SK-N-SH (cell line): ENCODE data around the gene UBE2E2. TPM values are rescaled to one million over a fixed set of nuclear protein-coding genes. Genes with fewer than 3 reads are reported as not detected.

ENCODE experiments used
- CTCF ChIA-PET: fragments of 300-600, 350-600 bp; formaldehyde crosslinking; extraction: SDS; loops from one replicate; lab custom pipeline; 2021; lab: Yijun Ruan, JAX
- POLR2A ChIA-PET: fragments of 350-600 bp; sonication (Branson Sonifier 250); formaldehyde crosslinking; extraction: SDS; loops from one replicate; lab custom pipeline; 2020; ENCODE audit warnings: antibody characterized with exemption, inconsistent platforms; lab: Yijun Ruan, JAX
- DNase-seq: peaks from one replicate; pipeline ENCODE4 v3.0.0; 2012
- H2AFZ ChIP-seq: fragments of 200-600 bp; sonication (generic); 2 replicates; pipeline ENCODE4 v1.8.1; 2016; ENCODE audit warnings: antibody characterized with exemption, mild to moderate bottlenecking, low read depth
- H3F3A ChIP-seq: fragments of 200-600 bp; sonication (generic); replicated peaks from 2 replicates; pipeline ENCODE3; 2016; ENCODE audit warnings: antibody characterized with exemption, mild to moderate bottlenecking; ENCODE audit not compliant: insufficient read depth
- H3K27ac ChIP-seq, 2 experiments: fragments of 200-500 bp in 1 of 2; fragments of 200-600 bp in 1 of 2; sonication (Bioruptor generic) in 1 of 2; sonication (generic), shearing (Covaris generic) in 1 of 2; 2 replicates each; pipeline versions ENCODE4 v1.5.1 to v1.6.1; 2014 to 2016; ENCODE audit warnings: low read depth in 2 of 2, inconsistent platforms in 1 of 2, low read length in 1 of 2, mild to moderate bottlenecking in 1 of 2, mixed read lengths in 1 of 2
- H3K27me3 ChIP-seq: fragments of 200-600 bp; sonication (generic), shearing (Covaris generic); 2 replicates; pipeline ENCODE4 v1.6.1; 2016; ENCODE audit warnings: mixed run types; ENCODE audit not compliant: insufficient read depth
- H3K36me3 ChIP-seq, 2 experiments: fragments of 200-500 bp in 1 of 2; fragments of 200-600 bp in 1 of 2; sonication (Bioruptor generic) in 1 of 2; sonication (generic) in 1 of 2; replicated peaks in 1 of 2; 2 replicates each; pipeline versions ENCODE3 to v1.5.1; 2014 to 2016; ENCODE audit warnings: low read length in 1 of 2, mild to moderate bottlenecking in 1 of 2; ENCODE audit not compliant: insufficient read depth in 2 of 2, control insufficient read depth in 1 of 2
- H3K4me1 ChIP-seq, 2 experiments: fragments of 200-500 bp in 1 of 2; fragments of 200-600 bp in 1 of 2; sonication (Bioruptor generic) in 1 of 2; sonication (generic), shearing (Covaris generic) in 1 of 2; 2 replicates each; pipeline versions ENCODE4 v1.5.1 to v1.6.1; 2014 to 2016; ENCODE audit warnings: low read depth in 1 of 2, low read length in 1 of 2, mixed run types in 1 of 2; ENCODE audit not compliant: insufficient read depth in 2 of 2, control insufficient read depth in 1 of 2
- H3K4me2 ChIP-seq: fragments of 200-600 bp; sonication (generic), shearing (Covaris generic); 2 replicates; pipeline ENCODE4 v1.6.1; 2017; ENCODE audit warnings: mixed run types
- H3K4me3 ChIP-seq, 2 experiments: fragments of 200-500 bp in 1 of 2; fragments of 200-600 bp in 1 of 2; sonication (Bioruptor generic) in 1 of 2; sonication (generic), shearing (Covaris generic) in 1 of 2; 2 replicates each; pipeline versions ENCODE4 v1.5.1 to v1.8.1; 2014 to 2016; ENCODE audit warnings: low read depth in 2 of 2, inconsistent platforms in 1 of 2, low read length in 1 of 2, mild to moderate bottlenecking in 1 of 2, mixed read lengths in 1 of 2, moderate library complexity in 1 of 2
- H3K79me2 ChIP-seq: fragments of 200-600 bp; sonication (generic); 2 replicates; pipeline ENCODE4 v1.8.1; 2017; ENCODE audit warnings: mild to moderate bottlenecking; ENCODE audit not compliant: insufficient read depth
- H3K9ac ChIP-seq: fragments of 200-600 bp; sonication (generic); 2 replicates; pipeline ENCODE4 v1.6.1; 2017; ENCODE audit warnings: mixed run types
- H3K9me2 ChIP-seq: fragments of 200-600 bp; sonication (generic); 2 replicates; pipeline ENCODE4 v1.6.1; 2017; ENCODE audit warnings: mixed run types
- H3K9me3 ChIP-seq: fragments of 200-600 bp; sonication (generic); 2 replicates; pipeline ENCODE4 v1.6.1; 2017; ENCODE audit warnings: mixed run types, mild to moderate bottlenecking, moderate library complexity
- H4K20me1 ChIP-seq: fragments of 200-600 bp; sonication (generic); 2 replicates; pipeline ENCODE4 v1.6.1; 2017; ENCODE audit warnings: mild to moderate bottlenecking, mixed run types; ENCODE audit not compliant: insufficient read depth
- CTCF ChIP-seq: fragments of 200-600 bp; sonication (generic); IDR thresholded peaks from 2 replicates; pipeline ENCODE4 v1.6.1; 2017; ENCODE audit warnings: antibody characterized with exemption, mild to moderate bottlenecking, moderate library complexity
- FOXJ3 ChIP-seq: sonication (generic); formaldehyde crosslinking; IDR thresholded peaks from 2 replicates; pipeline ENCODE4 v1.5.1; 2020; ENCODE audit warnings: mild to moderate bottlenecking, missing genetic modification reagents
- FOXM1 ChIP-seq: IDR thresholded peaks from 2 replicates; pipeline ENCODE4 v1.4.0; 2012; ENCODE audit warnings: low read depth, mild to moderate bottlenecking
- GABPA ChIP-seq: IDR thresholded peaks from 2 replicates; pipeline ENCODE4 v1.4.0; 2012; ENCODE audit warnings: low read depth, mild to moderate bottlenecking
- GATA2 ChIP-seq: sonication (generic); formaldehyde crosslinking; IDR thresholded peaks from 2 replicates; pipeline ENCODE4 v1.5.0; 2020; ENCODE audit warnings: mild to moderate bottlenecking, missing genetic modification reagents
- NRF1 ChIP-seq: IDR thresholded peaks from 2 replicates; pipeline ENCODE4 v1.6.1; 2012; ENCODE audit warnings: low read depth, mild to moderate bottlenecking, low read length
- POLR2AphosphoS5 ChIP-seq: IDR thresholded peaks from 2 replicates; pipeline ENCODE4 v1.6.1; 2012; ENCODE audit warnings: low read depth, low read length
- RAD21 ChIP-seq: IDR thresholded peaks from 2 replicates; pipeline ENCODE4 v1.6.1; 2012; ENCODE audit warnings: mild to moderate bottlenecking, low read length
- REST ChIP-seq: IDR thresholded peaks from 2 replicates; pipeline ENCODE4 v1.6.1; 2012; ENCODE audit warnings: mild to moderate bottlenecking, low read depth, low read length, moderate library complexity
- SMC3 ChIP-seq: IDR thresholded peaks from 2 replicates; pipeline ENCODE4 v1.6.1; 2012; ENCODE audit warnings: low read depth, low read length, improper control_type of control experiment
- TAF1 ChIP-seq: IDR thresholded peaks from 2 replicates; pipeline ENCODE4 v1.6.1; 2012; ENCODE audit warnings: low read depth, mild to moderate bottlenecking, low read length, moderate library complexity, borderline replicate concordance
- USF2 ChIP-seq: fragments of 150-350 bp; IDR thresholded peaks from 2 replicates; pipeline ENCODE4 v1.6.1; 2017; ENCODE audit warnings: antibody characterized with exemption, low read length, low read depth, borderline replicate concordance
- WGBS: methylation state at CpG from one replicate; pipeline ENCODE4 v1.1.6; 2017; ENCODE audit warnings: low lambda C conversion rate; 5-methylcytosine and 5-hydroxymethylcytosine counted together
- polyA plus RNA-seq, 3 experiments: library from polyadenylated mRNA; depleted of rRNA; stranded (reverse); fragments of >200 nt; gene quantifications; 2 replicates each; pipeline ENCODE4 v1.2.3, GENCODE V29; 2012

Gene UBE2E2
- polyA plus RNA-seq, 1 of the 3 experiments (the other 2 are of a cell fraction): 46.4 TPM

- CTCF ChIA-PET: interaction anchor here (0.7 kb wide), 1 partner anchor 312 kb away, joined by 3 read pairs; no protein-coding TSS in a partner anchor
- no peak overlapping the region for H2AFZ ChIP-seq
- no peak for TF ChIP-seq CTCF
- TF ChIP-seq REST: no peak
- no peak for TF ChIP-seq SMC3
- no peak for TF ChIP-seq RAD21
- no peak for TF ChIP-seq TAF1
- no peak for TF ChIP-seq GABPA
- no peak for TF ChIP-seq USF2
- no peak for TF ChIP-seq GATA2 (CRISPR knock-in tag)
- TF ChIP-seq POLR2AphosphoS5: no peak
- TF ChIP-seq FOXM1: no peak
- no peak for TF ChIP-seq FOXJ3 (CRISPR knock-in tag)
- no peak for TF ChIP-seq NRF1
- peaks cover 0 to 17% of the 10 kb centered on the region in 2 experiments; a peak in 2 of 4 replicates for H3K4me1 ChIP-seq
- H3K27ac ChIP-seq: no peak overlapping the region
- no peak for DNase-seq
- H3K9me2 ChIP-seq: no peaks in the 10 kb centered on the region
- H3K9me3 ChIP-seq: no peaks in the 10 kb centered on the region
- WGBS: 91% methylated on average over 3 of the region's 3 CpGs
- no peaks in the 10 kb centered on the region for H4K20me1 ChIP-seq
- no peaks in the 10 kb centered on the region for H3K36me3 ChIP-seq
- H3K27me3 ChIP-seq: no peaks in the 10 kb centered on the region
- no peak overlapping the region for H3K4me3 ChIP-seq
- no peaks in the 10 kb centered on the region for H3K79me2 ChIP-seq
- H3K9ac ChIP-seq: no peak overlapping the region
- POLR2A ChIA-PET: interaction anchor here (0.6 kb wide), 1 partner anchor 16 kb away, joined by 3 read pairs; no protein-coding TSS in a partner anchor
- H3K4me2 ChIP-seq: no peak overlapping the region
- H3F3A ChIP-seq: no peaks in the 10 kb centered on the region
Measured at GRCh38 chr3:23588547-23588946, 385.4 kb downstream of the UBE2E2 start.
